WERI-Rb-1 (cell line): ENCODE measurements around the gene HDAC4.

ENCODE experiments used
- DNase-seq: peaks from one replicate; pipeline ENCODE4 v3.0.0-alpha.2; 2020
- H3K27ac ChIP-seq: fragments of 250-450 bp; sonication (Bioruptor Pico); 2 replicates; pipeline ENCODE4 v1.5.1; 2020; ENCODE audit warnings: mild to moderate bottlenecking, moderate library complexity
- H3K27me3 ChIP-seq: fragments of 250-450 bp; sonication (Bioruptor Pico); 2 replicates; pipeline ENCODE4 v1.5.1; 2021; ENCODE audit warnings: mild to moderate bottlenecking, low read depth, moderate library complexity; ENCODE audit not compliant: insufficient read depth, severe bottlenecking
- H3K36me3 ChIP-seq: fragments of 250-450 bp; sonication (Bioruptor Pico); 2 replicates; pipeline ENCODE4 v1.5.1; 2020; ENCODE audit warnings: mild to moderate bottlenecking, moderate library complexity
- H3K4me3 ChIP-seq: 2 replicates; pipeline ENCODE4 v1.5.1; 2011; ENCODE audit warnings: low read depth, mild to moderate bottlenecking, control low read depth, low read length
- H3K9me3 ChIP-seq: fragments of 250-450 bp; sonication (Bioruptor Pico); 2 replicates; pipeline ENCODE4 v1.5.1; 2021; ENCODE audit warnings: mild to moderate bottlenecking, moderate library complexity; ENCODE audit not compliant: severe bottlenecking
- TF ChIP-seq, protein P1 (sequence below): IDR thresholded peaks from 2 replicates; pipeline ENCODE4 v1.5.1; 2011; ENCODE audit warnings: low read depth, mild to moderate bottlenecking, control low read depth, inconsistent platforms, low read length

HDAC4 gene

DNA sequence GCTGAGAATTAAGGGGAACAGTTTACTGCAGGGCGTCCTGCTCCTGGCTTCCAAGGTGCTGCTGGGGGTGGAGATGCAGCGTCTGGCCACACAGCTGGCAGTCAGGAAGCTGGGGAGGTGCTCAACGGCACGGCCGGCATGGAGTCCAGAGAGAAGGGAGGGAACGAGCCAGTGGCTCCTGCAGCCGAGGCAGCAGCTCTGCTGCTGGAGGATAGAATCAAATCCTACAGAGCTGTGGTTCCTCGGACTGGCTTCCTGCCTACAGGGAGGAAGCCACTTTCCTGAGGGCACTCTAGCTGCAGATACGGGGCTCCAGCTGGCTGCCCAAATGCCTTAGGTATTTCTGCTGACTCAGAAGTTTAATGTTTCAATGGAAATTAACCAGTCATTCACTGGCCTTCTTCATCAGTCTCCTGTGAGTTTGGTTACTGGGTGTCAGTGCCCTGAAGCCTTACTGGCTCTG, 286.7 kb downstream of the HDAC4 start:
- no peak overlapping the region for H3K27ac ChIP-seq
- no peak for DNase-seq
- no peak overlapping the region for H3K4me3 ChIP-seq

DNA sequence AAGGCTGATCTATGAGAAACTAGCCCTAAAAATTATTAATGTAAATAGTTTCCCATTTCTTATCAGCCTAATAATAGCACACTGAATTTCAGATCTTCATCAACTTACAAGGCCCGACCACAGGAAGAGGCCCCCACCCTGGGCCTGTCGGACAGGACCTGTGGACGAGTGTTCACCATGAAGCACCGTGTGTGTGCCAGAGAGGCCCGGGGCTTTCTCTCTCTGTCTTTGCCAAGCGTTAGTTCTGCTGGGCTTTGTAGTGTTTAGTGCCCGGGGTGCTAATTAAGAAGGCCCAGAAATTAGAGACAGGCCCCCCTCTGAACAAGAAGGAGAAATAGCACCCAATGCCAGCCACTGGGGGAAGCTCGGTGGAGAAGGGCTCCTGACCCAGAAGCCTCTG, 287.2 kb downstream of the HDAC4 start:
- H3K4me3 ChIP-seq: no peak overlapping the region
- no peaks in the 10 kb centered on the region for H3K9me3 ChIP-seq
- no peaks in the 10 kb centered on the region; the same call in 1 of the 2 replicates for H3K36me3 ChIP-seq
- H3K27ac ChIP-seq: no peak overlapping the region
- DNase-seq: no peak
- H3K27me3 ChIP-seq: no peaks in the 10 kb centered on the region
- TF ChIP-seq, protein P1, sequence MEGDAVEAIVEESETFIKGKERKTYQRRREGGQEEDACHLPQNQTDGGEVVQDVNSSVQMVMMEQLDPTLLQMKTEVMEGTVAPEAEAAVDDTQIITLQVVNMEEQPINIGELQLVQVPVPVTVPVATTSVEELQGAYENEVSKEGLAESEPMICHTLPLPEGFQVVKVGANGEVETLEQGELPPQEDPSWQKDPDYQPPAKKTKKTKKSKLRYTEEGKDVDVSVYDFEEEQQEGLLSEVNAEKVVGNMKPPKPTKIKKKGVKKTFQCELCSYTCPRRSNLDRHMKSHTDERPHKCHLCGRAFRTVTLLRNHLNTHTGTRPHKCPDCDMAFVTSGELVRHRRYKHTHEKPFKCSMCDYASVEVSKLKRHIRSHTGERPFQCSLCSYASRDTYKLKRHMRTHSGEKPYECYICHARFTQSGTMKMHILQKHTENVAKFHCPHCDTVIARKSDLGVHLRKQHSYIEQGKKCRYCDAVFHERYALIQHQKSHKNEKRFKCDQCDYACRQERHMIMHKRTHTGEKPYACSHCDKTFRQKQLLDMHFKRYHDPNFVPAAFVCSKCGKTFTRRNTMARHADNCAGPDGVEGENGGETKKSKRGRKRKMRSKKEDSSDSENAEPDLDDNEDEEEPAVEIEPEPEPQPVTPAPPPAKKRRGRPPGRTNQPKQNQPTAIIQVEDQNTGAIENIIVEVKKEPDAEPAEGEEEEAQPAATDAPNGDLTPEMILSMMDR: no peak

More for the DNA sequence above, 286.7 kb downstream of the HDAC4 start:
- TF ChIP-seq, protein P1: no peak
- no peaks in the 10 kb centered on the region for H3K27me3 ChIP-seq
- no peaks in the 10 kb centered on the region; the same call in 1 of the 2 replicates for H3K36me3 ChIP-seq
- H3K9me3 ChIP-seq: no peaks in the 10 kb centered on the region

DNA sequence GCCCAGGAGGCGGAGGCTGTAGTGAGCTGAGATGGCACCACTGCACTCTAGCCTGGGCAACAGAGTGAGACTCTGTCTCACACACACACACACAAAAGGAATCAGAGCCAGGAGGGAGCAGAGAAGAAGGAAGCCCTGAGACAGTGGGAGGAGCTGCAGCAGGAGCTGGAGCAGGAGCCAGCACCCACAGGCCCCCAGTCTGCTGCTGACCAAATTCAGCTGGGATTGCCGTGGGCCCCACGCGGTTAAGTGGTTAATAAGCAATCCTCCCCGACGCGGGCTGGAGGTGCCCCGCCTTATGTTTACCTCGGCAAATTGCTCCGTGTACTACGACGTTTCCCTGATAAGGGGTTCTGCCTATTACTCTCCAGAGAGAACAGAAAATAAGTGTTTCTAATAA, 287.6 kb downstream of the HDAC4 start:
- H3K36me3 ChIP-seq: no peaks in the 10 kb centered on the region; the same call in 1 of the 2 replicates
- no peaks in the 10 kb centered on the region for H3K9me3 ChIP-seq
- DNase-seq: no peak
- TF ChIP-seq, protein P1: no peak
- H3K27me3 ChIP-seq: no peaks in the 10 kb centered on the region
- H3K27ac ChIP-seq: no peak overlapping the region
- no peak overlapping the region for H3K4me3 ChIP-seq

DNA sequence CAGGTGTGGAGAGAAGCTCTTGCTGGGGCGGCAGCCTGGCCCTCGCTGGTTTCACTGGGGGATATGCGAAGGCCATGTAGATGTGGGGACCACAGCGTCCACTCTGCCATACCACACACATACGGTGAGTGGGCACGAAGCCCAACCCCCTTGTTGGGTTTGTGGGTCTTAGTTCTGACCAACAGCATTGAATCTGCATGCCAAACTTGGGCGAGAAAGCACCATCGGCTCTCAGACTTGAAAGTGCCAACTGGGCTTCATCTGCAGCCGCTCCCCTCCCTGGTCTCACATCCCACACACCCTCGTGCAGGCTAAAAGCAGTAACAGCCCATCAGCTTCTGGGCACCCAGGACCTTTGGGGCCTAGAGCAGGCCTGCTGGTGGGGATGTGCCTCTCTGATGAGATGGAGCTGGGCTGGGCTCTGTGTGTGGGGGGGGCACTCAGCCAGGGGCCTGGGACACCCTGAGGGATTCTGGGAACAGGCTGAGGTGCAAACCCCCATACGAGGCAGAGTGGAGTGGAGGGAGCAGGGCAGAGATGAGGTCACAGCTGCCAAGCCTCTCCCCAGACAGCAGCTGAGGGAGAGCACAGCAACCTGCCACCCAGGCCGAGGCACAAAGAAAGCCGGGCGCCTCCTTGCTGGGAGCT, 288.6 kb downstream of the HDAC4 start:
- Histone ChIP-seq H3K27me3 (no peaks in the 10 kb centered on the region), H3K4me3 (no peak overlapping the region), H3K9me3 (no peaks in the 10 kb centered on the region), H3K36me3 (no peaks in the 10 kb centered on the region; the same call in 1 of the 2 replicates), H3K27ac (no peak overlapping the region)
- DNase-seq: no peak
- TF ChIP-seq, protein P1: no peak

DNA sequence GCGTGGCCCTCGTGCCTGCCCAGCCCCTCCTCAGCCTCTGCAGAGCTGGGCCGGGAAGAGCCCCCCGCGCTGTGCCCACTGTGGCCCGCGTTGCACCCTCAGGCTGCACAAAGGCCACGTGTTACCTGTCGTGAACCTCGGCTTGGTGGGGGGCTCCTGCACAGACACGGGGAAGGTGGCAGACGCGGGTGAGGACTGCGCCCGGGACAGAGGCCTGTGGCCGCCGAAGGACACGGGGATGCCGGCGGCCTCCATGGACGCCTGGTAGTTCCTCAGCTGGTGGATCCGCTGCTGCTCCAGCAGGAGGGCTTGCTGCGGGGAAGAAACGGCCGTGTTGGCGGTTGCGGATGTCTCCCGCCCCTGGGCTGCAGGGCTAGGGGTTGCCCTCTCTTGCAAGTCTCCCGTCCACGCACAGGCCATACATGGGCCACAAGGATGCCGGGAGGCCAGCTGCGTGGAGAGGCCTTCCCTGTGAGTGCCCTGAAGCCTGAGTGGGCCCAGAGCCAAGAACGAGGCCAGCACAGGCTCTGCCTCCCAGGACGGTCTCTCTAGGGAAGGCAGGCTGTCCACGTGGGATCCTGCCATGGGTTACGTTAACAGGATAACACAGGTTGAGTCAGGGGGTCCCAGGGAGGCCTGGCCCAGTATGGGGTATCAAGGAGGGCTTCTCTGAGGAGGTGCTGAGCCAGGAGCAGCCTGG, 289.3 kb downstream of the HDAC4 start:
- DNase-seq: no peak
- Histone ChIP-seq H3K27ac (no peak overlapping the region), H3K9me3 (no peaks in the 10 kb centered on the region), H3K36me3 (no peaks in the 10 kb centered on the region; the same call in 1 of the 2 replicates), H3K27me3 (no peaks in the 10 kb centered on the region), H3K4me3 (no peak overlapping the region)
- TF ChIP-seq, protein P1: no peak
